Activated effector memory CD4-positive, alpha-beta T cell treated with Interleukin-2 at 50 U/mL for 16 hours (primary cell): ENCODE data around the gene ABCA4.

ENCODE experiments used
- DNase-seq: peaks from one replicate; pipeline ENCODE4 v3.0.0-alpha.2; 2020

ABCA4 gene

DNA sequence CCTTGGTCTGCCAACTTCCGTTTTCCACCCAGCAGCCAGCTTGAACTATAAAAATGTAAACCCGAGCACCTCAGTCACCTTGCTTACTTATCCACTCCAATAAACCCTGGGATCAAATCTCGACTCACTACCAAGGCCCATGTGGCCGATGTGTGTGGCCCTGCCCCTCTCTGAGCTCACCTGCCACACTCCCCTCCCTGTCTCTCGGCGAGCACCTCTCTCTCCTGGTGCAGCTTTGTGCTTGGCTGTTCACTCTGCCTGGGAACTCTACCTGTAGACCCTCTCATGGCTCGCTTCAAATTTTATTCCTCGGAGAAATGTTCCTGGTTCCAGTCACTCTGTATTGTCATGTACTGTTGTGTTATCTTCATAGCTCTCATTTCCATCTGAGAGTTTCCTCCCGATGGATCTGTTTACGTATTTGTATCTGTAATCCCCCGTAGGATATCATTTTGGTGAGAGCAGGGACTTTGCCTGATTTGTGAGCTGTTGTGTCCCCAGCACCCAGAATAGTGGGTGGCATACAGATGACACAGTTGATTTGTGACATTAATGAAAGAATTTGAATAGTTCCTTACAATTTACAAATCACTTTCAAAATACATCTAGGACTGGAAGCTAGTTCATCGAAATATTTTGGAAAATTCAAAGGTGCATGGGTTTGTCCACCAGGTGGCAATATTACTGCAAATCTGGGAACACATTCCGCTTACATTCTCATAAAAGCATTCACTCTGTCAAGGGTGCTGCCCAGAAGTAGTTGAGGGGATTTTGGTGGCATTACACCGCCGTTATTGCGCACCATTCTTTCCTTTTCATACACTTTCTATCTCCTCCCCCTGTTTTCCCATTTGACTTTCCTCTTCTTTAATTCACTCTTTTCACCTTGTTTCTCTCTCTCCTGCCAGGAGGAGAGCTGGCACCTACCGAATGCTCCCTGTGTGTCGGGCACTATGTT is 95.3 kb downstream of the ABCA4 start:
- DNase-seq, result no peak

DNA sequence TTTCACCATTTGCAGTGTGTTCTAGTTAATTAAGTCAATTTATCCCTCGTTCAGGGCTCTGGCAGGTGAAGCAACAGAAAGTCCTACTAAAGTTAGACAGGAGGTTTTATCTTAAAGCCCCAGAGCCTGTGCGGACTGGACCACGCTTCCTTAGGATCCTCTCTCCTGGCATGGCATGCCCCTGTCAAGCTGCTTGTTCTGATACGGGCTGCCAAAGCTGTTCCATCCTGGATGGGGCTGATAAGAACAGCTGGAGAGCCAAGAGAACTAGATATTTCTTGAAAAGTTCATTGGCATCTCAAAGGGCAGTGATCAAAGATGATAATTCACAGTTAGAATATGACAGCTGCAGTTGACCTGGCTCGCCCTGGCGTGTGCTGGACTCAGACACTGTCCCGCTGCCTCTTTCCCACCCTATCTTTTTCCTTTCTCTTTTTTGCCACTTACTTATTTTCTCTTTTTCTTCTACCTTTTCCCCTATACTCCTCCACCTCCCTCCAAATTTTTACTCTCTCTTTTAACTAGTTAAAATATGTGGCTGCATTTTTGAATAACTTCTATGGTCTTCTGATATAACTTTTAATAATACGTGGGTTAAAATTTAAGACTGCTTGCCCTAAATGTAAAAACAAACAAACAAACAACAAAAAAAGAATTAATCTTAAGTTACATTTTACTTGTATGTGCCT is 96.7 kb downstream of the ABCA4 start:
- no peak for DNase-seq

DNA sequence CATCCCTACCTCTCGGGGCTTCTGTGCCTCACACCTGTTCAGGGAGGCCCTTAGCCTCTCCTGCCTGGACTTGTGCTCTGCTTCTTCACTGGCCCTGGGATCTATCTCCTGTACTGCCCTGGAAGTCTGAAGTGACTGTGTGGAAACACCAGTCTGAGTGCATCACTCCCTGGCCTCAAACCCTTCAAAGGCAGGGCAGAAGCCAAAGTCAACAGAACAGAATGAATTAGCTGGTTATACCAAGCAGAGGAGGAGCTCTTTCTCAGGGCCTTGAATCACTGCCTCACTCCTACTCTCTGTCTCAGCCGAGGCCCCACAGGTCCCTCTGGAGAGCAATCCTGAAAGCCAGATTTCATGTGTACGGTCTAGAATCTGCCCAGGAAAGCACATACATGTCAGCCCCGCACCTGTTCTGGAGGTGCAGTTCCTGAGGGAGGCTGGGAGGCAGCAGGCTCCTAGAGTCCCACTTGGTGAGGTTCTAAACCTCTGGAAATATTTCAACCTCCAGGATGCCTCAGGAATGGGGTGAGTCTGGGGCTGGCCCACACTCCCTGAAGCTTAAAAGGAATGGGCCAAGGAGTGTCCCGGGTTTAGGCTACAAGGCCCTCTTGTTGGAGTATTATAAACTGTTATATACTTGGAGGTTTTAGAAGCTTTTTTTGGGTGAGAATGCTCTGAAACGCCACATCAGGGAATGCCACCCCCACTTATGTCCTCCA is 98.3 kb downstream of the ABCA4 start:
- DNase-seq, result no peak

DNA sequence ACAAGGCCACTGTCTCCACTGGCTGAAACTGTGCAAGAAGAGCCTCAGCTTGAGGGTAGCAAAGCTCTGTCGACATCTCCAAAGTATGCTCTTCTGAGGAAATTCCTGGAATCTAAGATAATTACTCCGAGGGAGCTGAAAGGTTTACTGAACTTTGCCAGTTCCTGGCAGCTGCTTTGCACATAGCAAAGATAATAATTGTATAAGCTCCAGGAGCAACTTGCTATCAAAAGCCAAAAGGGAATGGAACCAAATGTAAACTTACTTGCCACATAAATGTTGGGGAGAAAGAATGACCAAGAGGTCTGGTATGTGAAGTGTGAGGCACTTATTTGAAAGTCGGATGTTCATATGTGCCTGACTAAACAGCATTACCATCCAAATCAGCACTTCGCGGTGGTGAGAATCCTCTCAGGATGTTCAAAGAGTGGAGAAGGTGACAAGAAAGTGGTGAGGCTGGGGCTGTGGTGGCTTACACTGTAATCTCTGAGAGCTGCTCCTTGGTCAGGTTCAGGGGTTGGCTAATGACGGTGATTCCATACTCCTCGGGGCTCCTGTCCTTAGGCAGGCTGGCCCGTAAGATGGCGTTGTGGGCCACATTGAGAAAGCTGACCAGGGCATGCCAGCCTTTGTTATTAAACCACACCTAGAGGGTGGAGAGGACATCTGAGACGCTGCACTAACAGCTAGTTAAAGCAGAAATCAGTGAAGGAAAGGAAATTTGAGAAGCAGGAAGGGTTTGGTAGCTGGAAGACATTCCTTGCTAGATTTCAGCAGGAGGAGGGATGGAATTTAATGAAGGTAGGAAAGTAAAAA is 100.0 kb downstream of the ABCA4 start:
- DNase-seq, result no peak

DNA sequence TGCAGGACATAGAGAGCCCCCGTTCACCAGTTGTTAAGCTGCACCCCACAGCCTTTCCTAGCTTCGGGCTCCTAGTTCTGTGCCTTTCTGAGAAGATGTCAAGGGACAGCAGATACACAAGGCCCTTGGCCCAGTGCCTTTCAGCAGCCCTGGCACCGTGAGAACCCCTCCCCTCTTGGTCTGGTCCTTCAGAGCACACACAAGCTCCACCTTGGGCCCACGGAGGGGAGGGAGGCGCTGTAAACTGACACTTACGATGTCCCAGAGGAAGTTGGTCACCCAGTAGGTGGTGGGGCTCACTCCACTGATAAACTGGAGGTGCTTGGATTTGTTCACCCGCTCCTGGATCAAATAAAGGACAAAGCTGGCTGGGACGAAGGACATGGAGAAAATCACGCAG is 101.6 kb downstream of the ABCA4 start:
- DNase-seq, result no peak

DNA sequence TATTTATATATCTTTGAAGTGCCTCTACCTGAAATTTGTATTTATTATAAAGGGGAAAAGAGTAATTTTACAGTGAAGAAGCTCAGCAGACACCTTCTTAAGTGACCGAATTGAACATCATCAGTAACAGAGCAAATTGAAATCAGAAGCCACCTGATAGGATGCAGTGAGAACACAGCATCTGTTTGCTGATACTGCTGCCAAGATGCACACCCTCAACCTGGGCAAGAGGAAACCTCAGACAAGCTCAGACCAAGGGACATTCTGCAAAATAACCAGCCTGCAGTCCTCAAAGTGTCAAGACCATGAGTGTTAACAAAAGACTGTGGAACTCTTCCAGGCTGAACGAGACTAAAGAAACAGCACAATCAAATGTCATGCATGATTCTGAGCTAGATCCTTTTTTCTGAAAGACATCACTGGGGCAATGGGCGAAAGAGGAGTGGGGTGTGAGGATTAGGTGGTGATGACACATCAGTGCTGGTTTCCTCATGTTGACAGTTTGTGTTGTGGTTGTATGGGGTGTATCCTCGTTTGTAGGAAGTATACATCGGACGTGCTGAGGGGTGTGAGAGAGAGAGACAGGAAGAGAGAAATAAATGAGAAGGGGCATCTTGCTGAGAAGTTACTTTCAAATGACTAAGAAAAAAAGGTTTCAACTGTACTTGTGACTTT is 103.7 kb downstream of the ABCA4 start:
- no peak for DNase-seq

DNA sequence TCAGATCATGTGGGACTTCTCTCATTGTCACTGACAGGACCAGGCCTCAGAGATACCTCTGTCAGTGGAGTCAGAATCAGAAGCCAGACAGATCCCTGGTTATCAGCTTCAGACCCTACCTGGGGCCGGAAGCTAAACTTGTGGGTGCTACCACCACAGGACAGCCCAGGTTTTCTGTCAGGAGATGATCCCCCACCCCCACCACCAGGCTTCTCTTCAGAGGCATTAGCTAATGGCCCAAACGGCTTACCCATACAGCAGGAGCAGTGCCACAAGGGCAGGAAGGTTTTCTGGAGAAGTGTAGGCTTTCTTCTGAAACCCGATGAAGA is 105.5 kb downstream of the ABCA4 start:
- DNase-seq, result no peak

DNA sequence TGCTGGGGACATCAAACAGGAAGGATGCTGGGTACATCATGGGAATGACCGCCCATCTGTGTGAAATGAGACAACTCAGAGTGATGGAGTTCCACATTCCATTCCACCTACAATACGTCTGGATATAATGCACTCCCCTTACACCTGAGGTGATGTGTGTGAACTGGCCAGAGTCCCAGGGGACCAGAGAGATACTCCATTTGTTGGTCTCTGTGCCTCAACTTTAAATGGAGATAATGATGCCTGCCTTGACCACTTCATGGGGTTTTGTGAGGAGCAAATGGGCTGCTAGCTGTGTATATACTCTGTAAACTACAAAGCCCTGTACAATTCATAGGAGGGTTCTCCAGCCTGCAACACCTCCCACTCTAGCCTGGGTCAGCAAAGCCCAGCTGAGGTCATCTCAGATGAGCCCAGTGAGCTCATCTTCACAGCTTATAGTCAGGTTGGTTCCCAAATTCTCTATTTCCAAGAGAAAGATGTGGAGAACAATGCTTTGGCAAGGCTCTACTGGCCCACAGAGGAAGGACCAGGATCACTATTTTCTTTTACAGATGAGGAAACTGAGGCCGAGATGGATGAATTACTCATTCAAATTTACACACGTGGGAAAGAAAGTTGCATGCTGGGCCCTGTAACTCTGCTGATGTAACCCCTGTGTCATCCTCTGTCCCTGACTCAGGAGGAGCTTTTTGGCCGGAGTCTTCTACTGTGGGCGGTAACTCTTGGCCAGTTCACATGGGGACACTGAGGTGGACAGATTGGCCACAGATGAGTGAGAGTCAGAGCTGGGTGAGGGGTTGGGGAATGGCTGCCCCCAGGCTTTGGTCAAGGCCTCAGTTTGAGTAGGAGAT is 106.1 kb downstream of the ABCA4 start:
- DNase-seq, result no peak

DNA sequence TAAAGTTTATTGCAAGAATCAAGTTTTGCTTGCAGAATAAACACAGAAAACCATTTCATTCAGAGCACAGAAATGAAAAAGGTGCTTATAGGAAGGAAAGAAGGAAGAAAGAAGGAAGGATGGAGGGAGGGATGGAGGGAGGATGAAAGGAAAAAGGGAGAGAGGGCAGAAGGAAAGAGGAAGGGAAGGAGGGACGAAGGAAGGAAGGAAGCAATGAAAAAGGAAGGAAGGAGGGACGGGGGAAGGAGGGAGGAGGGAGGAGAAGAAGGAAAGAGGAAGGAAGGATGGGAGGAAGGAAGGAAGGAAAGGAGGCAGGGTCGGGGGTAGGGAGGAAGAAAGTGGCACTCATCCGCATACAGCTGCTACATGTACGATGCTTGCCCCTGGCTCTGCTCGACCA is 106.9 kb downstream of the ABCA4 start:
- no peak for DNase-seq

DNA sequence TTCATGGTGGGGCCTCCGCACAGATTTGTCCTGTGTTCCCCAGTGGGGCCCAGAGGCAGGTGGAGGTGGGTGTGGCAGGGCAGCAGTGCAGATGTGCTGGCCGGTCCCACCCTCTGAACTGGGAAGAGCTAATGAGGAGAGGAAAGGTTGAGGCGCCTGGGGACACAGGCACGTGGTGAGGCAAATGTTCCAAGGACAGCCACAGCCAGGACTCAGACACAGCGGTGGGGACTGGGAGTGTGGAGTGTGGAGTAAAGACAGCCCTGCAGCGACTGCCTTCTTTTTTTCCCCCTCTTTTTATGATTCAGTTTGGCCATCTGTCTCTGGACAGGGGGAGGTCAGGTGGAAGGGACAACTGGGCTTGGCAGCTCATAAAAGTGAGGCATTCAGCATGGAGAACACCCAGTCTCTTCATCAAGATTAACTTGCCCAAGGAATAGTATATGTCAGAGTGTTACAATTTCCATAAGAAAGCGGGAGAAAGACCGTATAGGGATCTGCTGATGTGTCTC is 107.5 kb downstream of the ABCA4 start:
- DNase-seq, result no peak

DNA sequence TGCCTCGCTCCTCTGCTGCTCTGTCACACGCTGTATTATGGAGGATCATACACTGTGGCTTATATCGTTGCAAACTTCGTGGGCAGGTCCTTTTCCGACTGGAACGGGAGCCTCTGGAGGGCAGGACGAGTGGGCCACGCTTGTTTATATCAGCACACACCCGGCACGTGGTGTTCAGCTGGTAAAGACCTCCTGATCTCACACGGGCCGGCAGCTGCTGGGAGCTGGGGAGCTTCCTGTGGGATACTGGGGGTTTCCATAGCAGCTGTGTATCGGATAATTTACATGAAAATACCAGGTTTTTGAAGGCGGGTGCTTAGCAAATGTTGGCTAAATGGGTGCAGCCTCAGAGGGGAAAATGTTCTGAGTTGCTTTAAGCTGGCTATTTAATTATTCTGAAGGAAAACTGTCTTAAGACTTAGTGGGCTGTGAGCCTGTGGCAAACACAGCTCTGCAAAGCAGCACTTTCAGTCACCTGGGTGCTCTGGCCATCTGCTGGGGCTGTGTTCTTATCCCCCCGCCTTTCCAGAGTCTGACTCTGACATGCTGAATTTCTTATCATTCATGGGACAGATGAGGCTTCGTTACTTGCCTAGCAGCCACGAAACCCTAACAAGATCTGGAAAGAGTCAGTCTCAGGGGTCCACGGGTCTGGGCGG is 108.1 kb downstream of the ABCA4 start:
- DNase-seq, result no peak

DNA sequence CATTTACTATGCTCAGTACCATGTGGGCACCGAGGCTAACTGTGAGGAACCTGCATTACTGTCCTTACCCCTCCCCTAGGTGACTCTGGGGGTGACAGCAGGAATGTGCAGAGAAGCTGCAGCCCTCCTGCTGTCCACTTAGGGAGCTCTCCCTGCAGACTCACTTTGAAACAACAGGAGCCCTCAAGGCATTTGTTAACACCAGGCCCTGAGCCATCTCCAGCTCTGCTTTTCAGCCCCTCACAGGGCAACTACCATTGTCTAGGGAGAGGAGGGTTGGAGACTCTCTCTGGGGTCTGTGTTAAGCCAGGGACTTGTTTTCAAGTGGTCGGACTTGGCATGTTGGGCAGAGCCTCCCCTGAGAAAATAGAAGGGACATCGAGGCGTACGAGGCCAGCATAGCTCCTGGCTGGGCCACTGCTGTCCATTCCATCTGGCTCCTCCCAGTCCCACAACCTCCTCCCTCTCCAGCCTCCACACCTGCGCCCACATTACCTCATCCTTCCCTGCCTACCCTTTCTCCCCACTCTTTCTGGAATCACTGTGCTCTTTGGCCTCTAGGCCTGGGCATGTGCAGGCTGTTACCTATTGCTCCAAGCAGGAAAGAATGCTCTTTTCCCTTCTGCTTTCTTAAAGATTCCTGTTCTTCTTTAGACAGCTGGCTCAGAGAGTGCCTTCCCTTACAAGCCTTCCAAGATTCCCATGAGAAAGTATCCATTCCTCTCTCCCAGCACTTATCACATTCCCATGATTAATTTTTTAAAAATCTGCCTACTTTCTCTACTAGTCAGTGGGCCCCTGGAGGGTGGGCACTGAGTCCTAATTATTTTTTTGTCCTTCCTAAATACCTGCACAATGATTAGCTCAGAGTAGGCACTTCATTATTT is 109.0 kb downstream of the ABCA4 start:
- DNase-seq, result no peak

DNA sequence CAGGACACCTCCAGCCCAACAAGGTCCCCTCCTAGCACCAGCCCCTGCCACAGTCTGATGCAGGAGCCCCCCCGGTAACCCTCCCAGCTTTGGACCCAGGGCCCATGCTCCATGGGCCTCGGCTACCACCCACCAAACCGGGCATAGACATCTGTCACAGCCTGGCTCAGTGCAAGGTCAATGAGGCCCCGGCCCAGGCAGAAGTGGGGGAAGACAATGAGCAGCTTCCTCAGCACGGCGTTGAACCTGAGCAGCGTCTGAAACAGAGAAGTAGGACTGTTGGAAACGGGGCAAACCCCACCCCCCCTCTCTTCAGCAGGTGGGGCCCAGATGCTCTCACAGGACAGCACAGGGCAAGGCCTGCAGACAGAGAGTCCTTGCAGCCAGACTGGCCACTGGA is 109.8 kb downstream of the ABCA4 start:
- no peak for DNase-seq

DNA sequence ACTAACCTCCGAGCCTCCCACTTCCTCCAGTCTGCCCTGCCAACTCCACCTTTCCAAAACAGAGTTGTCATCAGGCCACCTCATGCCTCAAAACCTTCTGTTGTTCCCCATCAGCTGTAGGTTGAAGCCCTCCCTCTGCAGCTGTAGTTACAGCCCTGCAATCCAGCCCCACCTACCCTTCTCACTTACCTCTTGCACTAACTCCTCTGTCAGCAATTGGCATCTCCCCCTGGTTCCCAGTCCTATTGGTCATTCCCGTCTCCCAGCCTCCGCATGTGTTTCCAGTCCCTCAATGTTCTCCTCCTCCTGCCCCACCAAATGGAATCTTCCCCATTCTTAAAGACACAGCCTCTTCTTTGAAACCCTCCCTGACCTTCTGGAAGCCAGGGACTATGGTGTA is 111.6 kb downstream of the ABCA4 start:
- no peak for DNase-seq

DNA sequence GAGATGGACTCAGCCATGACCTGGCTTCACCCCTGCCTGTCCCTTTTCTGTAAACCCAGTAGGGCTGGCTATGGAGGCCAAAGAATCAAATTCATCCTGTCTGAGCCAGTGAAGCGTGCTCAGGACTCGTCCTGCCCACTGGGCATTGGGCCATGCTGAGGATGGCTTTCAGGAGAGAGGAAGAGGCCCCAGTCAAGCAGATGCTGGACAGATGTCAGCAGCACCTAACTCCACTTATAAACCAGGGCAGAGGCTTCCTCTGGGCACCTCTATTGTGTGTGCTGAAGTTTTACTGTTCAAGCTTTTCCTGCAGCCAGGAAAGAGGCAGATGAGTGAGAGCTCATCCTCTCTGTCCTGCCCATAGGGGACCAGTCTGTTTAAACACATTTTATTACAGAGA is 114.3 kb downstream of the ABCA4 start:
- DNase-seq, result no peak

DNA sequence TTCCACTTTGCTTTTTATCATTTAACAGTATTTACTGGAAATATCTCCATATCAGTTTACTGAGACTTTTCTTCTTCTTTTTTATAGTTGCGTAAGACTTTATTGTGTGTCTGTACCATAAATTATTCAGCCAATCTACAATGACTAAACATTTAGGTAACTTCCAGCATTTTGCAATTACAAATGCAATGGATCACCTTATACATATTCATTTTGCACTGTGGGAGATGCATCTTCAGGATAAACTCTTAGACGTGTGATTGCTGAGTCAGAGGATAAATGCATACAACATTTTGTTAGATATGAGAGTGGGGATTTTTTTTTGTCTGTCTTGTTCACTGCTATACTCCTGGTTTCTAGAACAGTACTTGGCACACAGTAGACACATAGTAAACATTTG is 116.0 kb downstream of the ABCA4 start:
- DNase-seq, result no peak

DNA sequence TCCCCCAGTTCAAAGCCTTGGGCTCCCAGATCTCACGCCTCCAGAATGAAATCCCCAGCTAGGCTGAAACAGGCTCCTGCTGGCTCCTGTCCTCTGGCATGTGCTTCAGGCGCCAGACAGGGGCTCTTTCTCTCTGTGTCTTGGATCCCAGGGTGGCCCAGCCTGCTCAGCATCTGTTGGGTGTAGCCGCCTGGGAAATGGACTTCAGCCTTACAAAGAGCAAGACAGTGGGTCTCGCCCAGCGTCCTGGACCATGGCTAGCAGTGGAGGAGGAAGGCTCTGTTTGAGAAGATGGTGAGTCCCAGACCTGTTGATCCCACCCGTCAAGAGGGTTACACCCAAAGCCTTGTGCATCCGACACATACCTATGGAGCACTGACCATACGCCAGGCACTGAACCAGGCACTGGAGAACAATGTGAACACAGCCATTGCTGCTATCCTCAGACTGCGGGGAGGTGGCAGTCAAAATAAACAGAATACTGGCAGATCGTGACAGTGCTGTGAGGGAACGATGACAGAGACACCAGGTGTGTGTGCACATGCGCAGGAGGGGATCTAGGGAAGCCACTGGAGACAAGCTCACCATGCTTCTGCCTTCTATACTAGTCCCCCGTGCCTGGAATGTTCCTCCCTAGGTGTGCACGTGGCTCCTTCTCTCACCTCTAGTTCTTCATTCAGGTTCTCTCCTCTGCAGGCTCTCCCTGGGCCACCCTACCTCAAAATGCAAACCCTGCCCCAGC is 118.7 kb downstream of the ABCA4 start:
- DNase-seq, result no peak

DNA sequence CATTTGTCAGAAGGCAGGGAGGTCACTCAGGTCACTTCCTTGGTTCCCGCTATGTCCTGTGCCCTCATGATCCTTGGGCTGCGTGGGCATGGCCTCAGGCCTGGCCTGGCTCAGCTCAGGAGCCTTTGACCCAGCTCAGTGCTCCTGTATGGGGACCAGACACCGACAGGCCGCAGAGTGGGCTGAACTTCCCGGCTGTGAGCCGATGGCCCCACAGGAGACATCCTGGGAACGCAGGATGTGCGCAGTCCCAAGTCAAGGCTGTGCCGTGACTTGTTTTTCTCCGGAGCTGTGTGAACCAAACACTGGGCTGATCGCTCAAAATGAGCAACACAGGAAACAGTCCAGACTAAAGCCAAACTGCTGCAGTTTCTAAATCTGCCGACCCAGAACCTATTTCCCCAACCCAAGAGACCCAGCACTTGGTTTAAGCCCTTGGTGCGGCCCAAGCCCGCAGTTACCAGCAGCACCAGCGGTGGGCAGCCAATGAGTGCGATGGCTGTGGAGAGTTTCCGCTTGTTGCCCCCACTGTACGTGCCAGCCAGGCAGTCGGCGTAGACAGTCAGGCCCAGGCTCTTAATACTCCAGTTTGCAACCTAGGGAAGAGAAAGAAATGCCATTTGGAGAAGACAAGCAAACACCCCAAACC is 119.4 kb downstream of the ABCA4 start:
- DNase-seq, result no peak
